Activated T-helper 1 cell treated with anti-CD3 and anti-CD28 coated beads, Interleukin-2, amount 50 U/mL, for 16 hours (primary cell): ENCODE measurements around the gene WBP1L.
"Not testable (repeated sequence)": the region's sequence is repeated elsewhere in the genome, so short reads cannot be mapped to it uniquely, and the experiment has no call there.

ENCODE experiments used
- DNase-seq, 2 donors: peaks; one replicate each; pipeline ENCODE4 v3.0.0-alpha.2; 2020; ENCODE audit warnings: low read depth in 1 of 2, low spot score in 1 of 2

The WBP1L gene

DNA sequence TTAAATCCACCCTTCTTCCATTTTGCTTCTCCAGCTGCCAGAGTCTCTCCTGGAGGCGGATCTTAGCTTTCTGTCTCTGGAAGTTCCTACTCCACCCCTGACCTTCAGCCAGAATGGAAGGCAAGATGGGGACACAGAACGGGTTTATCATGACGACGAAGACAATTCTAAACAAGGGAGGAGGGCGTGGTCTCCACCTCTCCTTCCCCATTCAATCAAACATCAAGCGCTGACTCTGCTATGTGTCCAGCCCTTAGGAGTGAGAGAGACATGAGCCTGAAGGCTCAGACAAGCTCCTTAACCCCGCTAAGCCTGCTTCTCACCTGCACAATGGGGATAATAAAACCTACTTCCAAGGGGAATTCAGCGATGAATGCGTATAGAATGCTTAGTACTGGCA, 90.4 kb downstream of the WBP1L start:
- no peak for DNase-seq

DNA sequence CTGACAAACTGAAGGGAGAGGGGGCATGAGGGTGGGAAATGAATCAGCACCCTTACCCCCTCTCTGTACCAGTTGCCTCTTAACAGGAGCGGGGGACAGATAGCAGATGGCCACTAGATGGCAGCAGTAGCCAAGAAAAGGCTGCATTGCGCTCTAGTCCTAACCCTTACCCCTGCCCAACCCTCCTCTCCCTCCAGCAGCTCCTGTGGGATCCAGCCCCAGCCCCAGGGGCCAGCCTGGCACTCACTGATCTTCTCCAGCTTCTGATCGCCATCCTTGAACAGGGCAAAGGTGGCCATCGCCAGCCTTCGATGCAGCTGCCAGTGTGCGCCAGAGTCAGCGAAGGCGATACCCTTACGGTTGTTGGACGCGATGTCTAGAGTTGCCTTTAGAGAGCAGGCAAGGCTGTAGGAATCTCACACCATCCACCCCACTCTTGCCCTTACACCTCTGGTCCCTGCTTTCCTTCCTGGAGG, 91.3 kb downstream of the WBP1L start:
- DNase-seq, result peak; percentile 38 to 53

DNA sequence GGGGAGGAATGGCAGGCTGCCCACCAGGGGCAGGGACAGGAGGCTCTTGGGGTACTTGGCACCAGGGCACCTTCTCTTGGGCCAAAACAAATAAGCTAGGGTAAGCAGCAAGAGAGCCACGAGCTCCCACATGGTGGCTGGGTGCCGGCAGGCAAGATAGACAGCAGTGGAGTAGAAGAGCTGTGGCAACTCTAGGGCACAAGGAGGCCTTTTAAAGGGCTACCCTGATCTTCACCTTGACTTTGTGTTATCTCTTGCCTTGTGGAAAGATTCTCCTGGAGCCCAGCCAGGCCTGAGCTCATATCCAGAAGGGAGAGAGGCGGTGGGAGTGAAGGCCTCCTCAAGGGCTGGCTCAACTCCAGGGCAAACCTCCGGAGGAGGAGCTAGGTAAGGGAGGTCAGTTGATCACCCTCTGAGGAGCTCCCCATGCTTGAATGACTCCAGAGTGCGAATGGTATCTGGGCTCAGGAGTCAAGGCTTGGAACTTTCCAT, 93.5 kb downstream of the WBP1L start, which contains the start of gene CYP17A1:
Gene CYP17A1, minus strand, starts transcription at position 184 of the 492 bp plus-strand sequence. Its CDS starts 52 bp downstream, at position 132.
- no peak for DNase-seq

DNA sequence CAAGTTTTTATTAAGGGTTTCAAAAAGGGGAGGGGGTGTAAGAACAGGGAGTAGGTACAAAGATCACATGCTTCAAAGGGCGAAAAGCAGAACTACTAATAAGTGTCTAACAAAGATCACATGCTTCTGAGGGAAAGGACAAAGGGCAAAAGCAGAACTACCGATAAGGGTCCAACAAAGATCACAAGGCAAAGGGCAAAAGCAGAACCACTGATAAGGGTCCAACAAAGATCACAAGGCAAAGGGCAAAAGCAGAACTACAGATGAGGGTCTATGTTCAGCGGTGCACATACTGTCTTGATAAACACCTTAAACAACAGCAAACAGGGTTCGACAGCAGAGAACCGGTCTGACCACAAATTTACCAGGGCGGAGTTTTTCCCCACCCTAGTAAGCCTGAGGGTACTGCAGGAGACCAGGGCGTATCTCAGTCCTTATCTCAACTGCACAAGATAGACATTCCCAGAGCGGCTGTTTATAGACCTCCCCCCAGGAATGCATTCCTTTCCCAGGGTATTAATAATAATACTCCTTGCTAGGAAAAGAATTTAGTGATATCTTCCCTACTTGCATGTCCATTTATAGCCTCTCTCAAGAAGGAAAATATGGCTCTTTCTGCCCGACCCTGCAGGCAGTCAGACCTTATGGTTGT, 94.7 kb downstream of the WBP1L start:
- not testable (repeated sequence) for DNase-seq

DNA sequence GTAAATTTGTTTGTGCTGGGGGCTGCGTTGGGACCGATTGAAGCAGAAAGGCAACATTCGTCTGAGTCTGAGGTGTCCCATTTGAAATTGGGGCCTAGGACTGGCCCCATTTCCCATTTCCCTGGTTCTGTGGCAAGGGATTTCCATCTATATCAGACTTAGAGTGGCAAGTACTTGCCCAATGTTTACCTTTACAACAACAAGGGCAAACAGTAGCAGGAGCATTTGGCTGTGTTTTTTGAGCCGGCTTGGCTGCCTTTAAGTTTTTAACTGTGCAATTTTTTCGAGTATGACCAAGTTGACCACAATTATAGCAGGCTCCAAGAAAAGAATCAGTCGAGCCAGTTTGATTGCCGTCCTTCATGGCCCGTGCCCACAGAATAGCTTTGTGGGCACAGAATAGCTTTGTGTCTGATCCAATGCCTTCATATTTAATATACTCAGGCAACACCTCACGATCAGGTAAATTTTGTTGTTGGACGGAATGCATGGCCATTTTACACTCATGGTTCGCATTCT, 98.1 kb downstream of the WBP1L start:
- no peak for DNase-seq

- not testable (repeated sequence) for DNase-seq
Measured at GRCh38 chr10:102843139-102843538, 99.4 kb downstream of the WBP1L start.

DNA sequence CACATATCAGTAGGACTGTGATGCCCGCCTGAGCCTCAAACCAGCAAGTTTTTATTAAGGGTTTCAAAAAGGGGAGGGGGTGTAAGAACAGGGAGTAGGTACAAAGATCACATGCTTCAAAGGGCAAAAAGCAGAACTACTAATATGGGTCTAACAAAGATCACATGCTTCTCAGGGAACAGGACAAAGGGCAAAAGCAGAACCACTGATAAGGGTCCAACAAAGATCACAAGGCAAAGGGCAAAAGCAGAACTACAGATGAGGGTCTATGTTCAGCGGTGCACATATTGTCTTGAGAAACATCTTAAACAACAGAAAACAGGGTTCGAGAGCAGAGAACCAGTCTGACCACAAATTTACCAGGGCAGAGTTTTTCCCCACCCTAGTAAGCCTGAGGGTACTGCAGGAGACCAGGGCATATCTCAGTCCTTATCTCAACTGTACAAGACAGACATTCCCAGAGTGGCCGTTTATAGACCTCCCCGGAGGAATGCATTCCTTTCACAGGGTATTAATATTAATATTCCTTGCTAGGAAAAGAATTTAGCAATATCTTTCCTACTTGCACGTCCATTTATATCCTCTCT, 100.5 kb downstream of the WBP1L start:
- DNase-seq, result not testable (repeated sequence)

DNA sequence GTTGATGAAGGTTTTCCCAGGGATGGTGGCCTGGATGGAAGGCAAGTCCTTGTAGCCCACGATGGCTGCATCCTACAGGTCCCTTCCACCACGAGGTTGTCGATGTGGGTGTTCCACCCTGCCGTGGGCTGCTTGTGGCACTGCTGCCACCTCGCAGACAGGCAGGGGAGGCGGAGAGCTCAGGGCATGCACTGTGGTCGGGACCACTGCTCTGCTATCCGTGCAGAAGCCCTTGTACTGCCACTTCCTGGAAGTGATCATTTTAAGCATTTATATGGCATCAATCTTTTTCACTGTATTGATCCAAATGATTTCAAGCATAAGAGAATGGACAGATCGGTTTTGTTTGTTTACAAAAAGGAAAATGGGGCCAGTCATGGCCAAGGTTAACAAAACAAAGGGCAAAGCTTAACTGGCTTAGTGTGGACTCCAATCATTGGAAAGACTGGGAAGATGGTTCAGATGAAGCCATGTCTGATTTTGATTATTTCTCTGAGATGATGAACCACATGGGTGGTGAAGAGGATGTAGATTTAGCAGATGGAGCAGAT, 101.7 kb downstream of the WBP1L start:
- no peak for DNase-seq

DNA sequence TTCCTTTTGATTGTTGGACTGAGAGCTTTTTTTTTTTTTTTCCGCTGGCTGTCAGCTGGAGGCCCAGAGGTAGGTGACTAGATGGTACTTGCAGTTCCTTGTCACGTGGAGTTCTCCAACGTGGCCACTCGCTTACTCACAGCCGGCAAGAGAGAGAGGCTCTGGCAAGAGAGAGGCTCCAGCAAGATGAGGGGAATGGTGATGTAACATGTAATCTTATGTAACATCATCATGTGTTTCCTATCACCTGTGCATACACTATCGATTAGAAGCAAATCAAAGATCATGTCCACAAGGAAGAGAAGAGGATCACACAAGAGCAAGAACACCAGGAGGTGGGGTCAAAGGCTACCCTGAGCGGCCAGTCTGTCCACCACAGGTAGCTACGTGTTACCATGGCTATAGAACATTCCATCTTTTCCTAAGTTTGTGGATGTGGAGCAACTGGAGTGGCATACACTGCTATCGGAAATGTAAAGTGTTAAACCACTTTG, 106.3 kb downstream of the WBP1L start:
- no peak for DNase-seq

DNA sequence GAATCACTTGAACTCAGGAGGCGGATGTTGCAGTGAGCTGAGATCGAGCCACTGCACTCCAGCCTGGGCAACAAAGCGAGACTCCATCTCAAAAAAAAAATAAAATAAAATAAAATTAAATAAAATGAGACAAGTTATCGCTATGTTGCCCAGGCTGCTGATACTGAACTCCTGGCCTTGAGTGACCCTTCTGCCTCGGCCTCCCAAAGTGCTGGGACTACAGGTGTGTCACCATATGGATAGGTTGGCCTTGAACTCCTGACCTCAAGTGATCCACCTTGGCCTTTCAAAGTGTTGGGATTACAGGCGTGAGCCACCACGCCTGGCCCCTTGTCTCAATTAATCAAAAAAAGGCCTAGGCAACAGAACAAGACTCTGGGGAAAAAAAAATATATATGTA, 109.5 kb downstream of the WBP1L start:
- DNase-seq, result not testable (repeated sequence)

GRCh38 chr10:102855731-102856436, 112.1 kb downstream of the WBP1L start:
- DNase-seq, result not testable (repeated sequence)

GRCh38 chr10:102856758-102857424, 113.1 kb downstream of the WBP1L start:
- DNase-seq, result no peak

GRCh38 chr10:102859911-102860310, 116.2 kb downstream of the WBP1L start:
- no peak for DNase-seq

DNA sequence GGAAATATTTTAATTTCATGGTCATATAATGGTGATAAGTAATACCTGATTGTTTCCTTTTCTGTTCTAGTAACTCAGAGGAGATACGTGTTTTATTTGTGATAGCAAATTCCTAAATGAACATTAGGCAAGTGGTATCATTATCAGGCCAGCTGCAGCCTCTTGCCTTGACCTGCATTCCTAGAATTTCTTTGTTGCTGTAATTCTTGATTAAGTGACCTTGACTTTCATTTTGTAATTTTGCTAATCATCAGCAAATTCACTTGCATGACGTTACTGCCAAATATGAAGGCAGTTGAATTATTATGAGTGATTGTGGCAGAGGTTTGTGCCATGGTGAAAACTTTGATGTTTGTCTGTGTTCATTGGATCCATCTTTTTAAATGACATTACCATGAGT, 119.9 kb downstream of the WBP1L start:
- DNase-seq, result no peak

- no peak for DNase-seq
Measured at GRCh38 chr10:102865620-102866019, 121.9 kb downstream of the WBP1L start.
